Stimulated activated effector memory CD8-positive, alpha-beta T cell treated with anti-CD3 and anti-CD28 coated beads, Interleukin-12 subunit alpha, Interleukin-12 subunit beta, amount 100 ng/mL, for 72 hours (primary cell): ENCODE data around the gene DNAJC15.

ENCODE experiments used
- ATAC-seq: fragments of 150-1000 bp; cut with Tn5 transposase; 2 replicates; pipeline ENCODE4 v1.10.0; 2021
- DNase-seq, 2 donors: peaks; one replicate each; pipeline ENCODE4 v3.0.0; 2021 to 2022; ENCODE audit warnings: low spot score in 2 of 2
- H3K27ac Mint-ChIP-seq: one replicate; pipeline ENCODE4 v1.8.0; 2022; ENCODE audit warnings: mild to moderate bottlenecking, mixed read lengths
- H3K36me3 Mint-ChIP-seq: one replicate; pipeline ENCODE4 v1.8.0; 2022; ENCODE audit warnings: mild to moderate bottlenecking, mixed read lengths
- H3K4me1 Mint-ChIP-seq: one replicate; pipeline ENCODE4 v1.8.0; 2022; ENCODE audit warnings: mixed read lengths
- H3K4me3 Mint-ChIP-seq: one replicate; pipeline ENCODE4 v1.8.0; 2022; ENCODE audit warnings: mild to moderate bottlenecking, mixed read lengths
- H3K9me3 Mint-ChIP-seq: one replicate; pipeline ENCODE4 v1.8.0; 2022; ENCODE audit warnings: mixed read lengths

Gene DNAJC15

DNA sequence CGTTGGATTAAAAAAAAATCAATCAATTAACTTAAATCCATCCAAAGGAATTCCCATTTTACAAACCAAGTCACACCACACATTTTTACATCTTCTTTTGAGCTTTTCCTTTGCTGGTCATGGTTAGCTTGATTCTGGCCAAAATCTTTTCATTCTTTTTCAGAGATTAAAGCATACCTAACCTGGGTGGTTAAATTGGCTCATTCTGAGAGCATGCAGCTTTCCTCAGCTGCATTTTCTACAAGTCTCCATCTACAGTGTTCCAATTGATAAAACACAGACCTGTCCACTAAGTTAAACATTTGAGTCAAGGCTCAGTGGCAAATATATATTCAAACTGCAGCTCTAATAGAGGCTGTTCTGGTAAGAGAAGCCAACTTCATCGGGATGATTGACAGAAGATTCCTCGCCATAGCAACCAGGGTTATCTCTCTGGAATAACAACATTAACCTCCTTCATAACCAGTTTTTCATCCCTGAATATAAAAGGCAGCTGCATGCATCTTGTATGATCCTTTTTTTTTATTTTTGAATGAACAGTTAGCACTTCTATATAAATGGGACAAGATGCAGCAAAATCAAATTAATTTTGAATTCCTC is 106.2 kb downstream of the DNAJC15 start:
- no peak for ATAC-seq

DNA sequence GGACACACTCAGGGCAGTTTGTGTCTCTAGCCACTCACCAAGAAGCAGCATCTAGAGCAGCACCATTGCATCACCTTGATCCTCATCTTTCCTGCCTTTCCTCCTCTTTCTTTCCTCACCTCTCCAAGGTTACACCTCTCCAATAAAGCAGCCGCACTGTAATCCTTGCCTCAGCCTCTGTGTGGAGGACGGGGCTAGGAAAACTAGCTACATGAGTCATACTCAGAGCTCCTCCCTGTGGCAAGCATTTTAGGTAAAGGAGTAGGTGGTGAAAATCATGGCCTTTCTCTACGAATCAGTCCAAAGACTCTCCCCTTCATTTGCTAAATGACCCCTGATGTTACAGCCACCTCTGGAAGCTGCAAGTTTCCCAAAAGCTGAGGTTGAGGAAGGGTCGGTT is 108.9 kb downstream of the DNAJC15 start:
- no peak overlapping the region for H3K4me3 Mint-ChIP-seq
- H3K27ac Mint-ChIP-seq, result no peak overlapping the region
- H3K36me3 Mint-ChIP-seq, result no peaks in the 10 kb centered on the region
- H3K9me3 Mint-ChIP-seq, result no peaks in the 10 kb centered on the region
- ATAC-seq, result peak; percentile 20
- no peak for DNase-seq
- H3K4me1 Mint-ChIP-seq, result peaks cover 14% of the 10 kb centered on the region

More for the DNA sequence above, 106.2 kb downstream of the DNAJC15 start:
- H3K27ac Mint-ChIP-seq, result no peak overlapping the region
- no peaks in the 10 kb centered on the region for H3K36me3 Mint-ChIP-seq
- H3K9me3 Mint-ChIP-seq, result no peaks in the 10 kb centered on the region
- no peak overlapping the region for H3K4me3 Mint-ChIP-seq
- no peak for DNase-seq
- H3K4me1 Mint-ChIP-seq, result peaks cover 14% of the 10 kb centered on the region

DNA sequence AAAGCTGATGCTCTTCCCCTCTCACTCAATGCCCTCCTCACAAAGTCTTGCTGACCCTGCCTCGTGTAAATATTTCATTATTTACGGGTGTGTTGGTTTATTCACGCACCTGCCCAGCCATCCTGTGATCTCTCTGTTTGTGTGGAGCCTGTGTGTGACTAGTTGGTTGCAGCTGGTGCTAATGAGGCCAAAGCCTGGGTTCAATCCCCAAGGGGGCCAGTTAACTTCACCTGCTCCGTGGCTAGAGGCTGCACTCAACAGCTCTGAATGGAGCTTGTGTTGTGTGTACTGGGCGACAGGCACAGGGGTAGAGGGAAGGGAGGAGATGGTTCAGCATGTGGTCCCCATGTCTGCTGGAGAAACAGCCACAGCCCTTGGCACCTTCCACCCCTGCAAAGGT is 109.5 kb downstream of the DNAJC15 start:
- ATAC-seq (no peak), DNase-seq (no peak)
- no peaks in the 10 kb centered on the region for H3K36me3 Mint-ChIP-seq
- no peak overlapping the region for H3K4me3 Mint-ChIP-seq
- H3K27ac Mint-ChIP-seq, result no peak overlapping the region
- peaks cover 7% of the 10 kb centered on the region for H3K4me1 Mint-ChIP-seq
- no peaks in the 10 kb centered on the region for H3K9me3 Mint-ChIP-seq

DNA sequence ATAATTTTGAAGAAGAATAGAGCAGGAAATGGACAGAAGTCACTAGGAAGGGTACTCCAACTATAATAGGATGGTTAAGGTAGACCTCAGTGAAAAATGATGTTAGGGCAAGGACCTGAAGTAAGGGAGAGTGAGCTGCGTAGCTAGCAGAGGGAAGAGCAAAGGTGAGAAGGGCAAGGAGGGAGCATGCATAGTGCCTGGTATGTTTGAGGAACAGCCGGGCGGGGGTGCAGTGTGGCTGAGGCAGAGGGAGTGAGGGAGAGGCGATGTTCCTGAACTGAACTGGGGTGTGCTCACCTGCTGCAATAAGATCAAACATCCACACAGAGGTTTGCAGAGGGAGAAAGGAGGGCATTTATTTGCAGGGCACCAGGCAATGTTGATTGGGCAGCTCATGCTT is 110.4 kb downstream of the DNAJC15 start:
- H3K27ac Mint-ChIP-seq, result no peak overlapping the region
- no peaks in the 10 kb centered on the region for H3K9me3 Mint-ChIP-seq
- no peaks in the 10 kb centered on the region for H3K4me1 Mint-ChIP-seq
- DNase-seq (no peak), ATAC-seq (no peak)
- H3K4me3 Mint-ChIP-seq, result no peak overlapping the region
- no peaks in the 10 kb centered on the region for H3K36me3 Mint-ChIP-seq

DNA sequence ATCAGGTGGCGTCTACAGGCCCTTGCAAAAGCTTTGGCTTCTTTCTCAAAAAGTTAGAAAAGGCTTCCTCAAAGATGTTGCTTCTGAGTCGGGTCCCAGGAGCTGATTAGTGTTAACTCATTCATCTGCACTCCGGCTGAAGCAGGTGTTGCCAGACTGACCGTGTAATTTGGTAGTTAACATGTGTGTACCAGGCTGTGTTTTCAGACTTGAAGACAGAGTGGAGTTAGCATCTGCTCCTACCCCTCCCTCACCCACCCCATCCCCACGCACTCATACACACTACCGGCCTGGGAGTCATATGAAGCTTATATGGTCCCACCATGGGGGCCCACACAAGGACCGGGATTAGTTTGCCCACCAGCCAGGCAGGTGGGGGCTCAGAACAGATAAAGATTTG is 111.5 kb downstream of the DNAJC15 start:
- Mint-ChIP-seq H3K27ac (no peak overlapping the region), H3K4me1 (no peaks in the 10 kb centered on the region), H3K9me3 (no peaks in the 10 kb centered on the region), H3K36me3 (no peaks in the 10 kb centered on the region), H3K4me3 (no peak overlapping the region)
- ATAC-seq (no peak), DNase-seq (no peak)

DNA sequence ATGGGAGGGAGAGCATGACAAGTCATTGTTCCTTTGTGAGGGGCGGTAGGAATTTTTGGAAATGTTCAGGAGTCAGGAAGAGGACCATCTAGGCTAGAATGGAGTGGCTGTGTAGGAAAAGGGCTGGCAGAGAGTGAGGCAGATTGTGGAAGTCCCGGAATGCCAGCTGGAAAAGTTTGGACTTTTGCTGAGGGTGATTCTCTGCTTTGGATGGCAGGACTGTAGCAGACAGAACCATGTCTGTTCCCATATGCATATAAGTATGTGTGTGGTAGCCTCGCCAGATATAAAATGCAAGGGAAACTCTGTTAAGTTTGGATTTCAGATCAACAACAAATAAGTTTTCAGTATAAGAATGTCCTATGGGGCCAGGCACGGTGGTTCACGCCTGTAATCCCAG is 112.1 kb downstream of the DNAJC15 start:
- no peaks in the 10 kb centered on the region for H3K9me3 Mint-ChIP-seq
- no peak for ATAC-seq

DNA sequence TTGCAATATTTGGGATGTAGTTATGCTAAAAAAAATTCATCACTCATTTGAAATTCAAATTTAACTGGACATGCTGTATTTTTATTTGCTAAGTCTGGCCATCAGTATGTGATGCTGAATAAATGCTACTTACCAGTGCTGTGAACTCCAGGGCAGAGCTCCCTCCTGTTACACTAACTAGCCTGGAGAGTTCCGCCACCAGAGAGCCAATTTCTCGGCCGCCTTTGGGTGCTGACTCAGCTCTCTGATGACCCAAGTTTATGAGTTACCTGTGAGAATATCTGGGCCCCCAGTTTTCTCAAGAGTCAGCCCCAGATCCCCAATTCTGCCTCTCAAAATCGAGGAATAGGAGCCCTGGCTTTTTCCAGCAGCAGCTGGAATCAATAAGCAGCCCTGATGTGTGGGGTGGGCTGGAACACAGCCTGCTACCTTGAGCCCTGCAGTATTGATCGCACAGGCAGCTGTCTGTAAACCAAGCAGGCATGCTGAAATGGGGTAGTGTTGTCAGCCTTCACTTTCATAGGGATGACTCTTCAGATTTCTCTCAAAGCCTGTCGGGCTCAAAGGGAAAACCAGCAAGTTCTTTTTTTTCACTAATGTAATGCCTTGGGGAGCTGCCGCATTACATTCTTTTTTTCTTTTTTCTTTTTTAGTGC is 113.7 kb downstream of the DNAJC15 start:
- DNase-seq, result no peak
- no peak for ATAC-seq
- no peak overlapping the region for H3K4me3 Mint-ChIP-seq

More for the DNA sequence above, 112.1 kb downstream of the DNAJC15 start:
- no peak overlapping the region for H3K4me3 Mint-ChIP-seq
- H3K36me3 Mint-ChIP-seq, result no peaks in the 10 kb centered on the region
- H3K27ac Mint-ChIP-seq, result no peak overlapping the region
- DNase-seq, result no peak
- no peaks in the 10 kb centered on the region for H3K4me1 Mint-ChIP-seq

DNA sequence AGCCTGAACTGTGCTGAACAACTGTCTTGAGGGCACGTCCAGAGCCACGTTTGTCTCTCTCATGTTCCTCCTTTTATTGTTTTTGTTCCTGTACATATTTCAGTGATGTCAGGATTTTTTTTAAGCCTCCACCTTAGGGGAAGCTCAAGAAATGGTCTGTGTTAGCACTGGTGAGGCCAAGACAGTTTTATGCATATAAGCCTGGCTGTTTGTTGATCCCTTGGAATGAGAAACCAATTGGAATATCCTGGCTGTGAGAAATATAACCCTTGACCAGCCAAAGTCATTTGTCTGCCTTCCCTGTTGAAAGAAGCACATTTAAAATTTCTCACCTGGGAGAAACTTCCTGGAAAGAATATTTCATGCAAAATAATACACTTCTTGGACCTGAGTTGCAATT is 115.8 kb downstream of the DNAJC15 start:
- Mint-ChIP-seq H3K36me3 (no peaks in the 10 kb centered on the region), H3K4me3 (no peak overlapping the region), H3K27ac (no peak overlapping the region), H3K9me3 (no peaks in the 10 kb centered on the region), H3K4me1 (no peaks in the 10 kb centered on the region)
- DNase-seq (no peak), ATAC-seq (no peak)

More for the DNA sequence above, 113.7 kb downstream of the DNAJC15 start:
- no peaks in the 10 kb centered on the region for H3K9me3 Mint-ChIP-seq
- no peak overlapping the region for H3K27ac Mint-ChIP-seq
- no peaks in the 10 kb centered on the region for H3K36me3 Mint-ChIP-seq
- H3K4me1 Mint-ChIP-seq, result no peaks in the 10 kb centered on the region

DNA sequence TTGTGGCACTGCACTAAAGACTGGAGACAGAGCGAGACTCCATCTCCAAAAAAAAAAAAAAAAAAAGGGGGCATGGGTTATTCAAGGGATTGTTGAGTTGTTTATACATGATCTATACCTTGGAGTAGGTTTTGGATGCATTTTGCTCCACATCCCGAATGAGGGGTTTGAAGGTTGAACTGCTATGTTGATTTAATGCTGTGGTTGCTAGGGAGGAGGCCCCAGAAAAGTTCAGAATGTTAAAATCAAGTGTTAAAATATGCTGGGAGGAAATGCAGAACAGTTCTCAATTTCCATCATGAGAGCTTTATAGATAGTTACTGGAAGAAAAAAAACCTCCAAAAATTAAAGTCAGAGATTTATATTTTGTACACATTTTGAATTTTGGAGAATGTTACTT is 116.5 kb downstream of the DNAJC15 start:
- no peak for ATAC-seq

DNA sequence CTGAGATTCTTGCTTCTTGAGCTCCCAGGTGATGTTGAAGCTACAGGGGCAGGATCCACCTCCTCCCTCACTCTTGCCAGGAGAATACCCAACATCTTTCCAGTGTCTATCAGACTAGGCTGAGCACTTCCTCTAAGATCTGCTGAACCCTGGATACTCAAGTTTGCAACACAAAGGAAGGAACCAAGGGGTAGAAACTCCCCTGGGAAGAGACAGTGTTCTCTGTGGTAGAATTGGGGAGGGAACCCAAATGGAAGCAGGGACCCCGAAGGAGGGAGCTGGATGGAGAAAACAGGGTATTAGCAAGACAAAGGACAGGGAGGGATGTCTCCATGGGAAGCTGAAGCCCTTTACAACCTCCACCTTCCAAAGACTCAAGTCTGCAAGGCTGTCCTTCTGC is 117.6 kb downstream of the DNAJC15 start:
- no peaks in the 10 kb centered on the region for H3K9me3 Mint-ChIP-seq
- no peaks in the 10 kb centered on the region for H3K36me3 Mint-ChIP-seq
- H3K4me1 Mint-ChIP-seq, result no peaks in the 10 kb centered on the region

More for the DNA sequence above, 116.5 kb downstream of the DNAJC15 start:
- H3K9me3 Mint-ChIP-seq, result no peaks in the 10 kb centered on the region
- no peak overlapping the region for H3K27ac Mint-ChIP-seq
- no peaks in the 10 kb centered on the region for H3K36me3 Mint-ChIP-seq
- H3K4me3 Mint-ChIP-seq, result no peak overlapping the region
- no peaks in the 10 kb centered on the region for H3K4me1 Mint-ChIP-seq
- DNase-seq, result no peak

DNA sequence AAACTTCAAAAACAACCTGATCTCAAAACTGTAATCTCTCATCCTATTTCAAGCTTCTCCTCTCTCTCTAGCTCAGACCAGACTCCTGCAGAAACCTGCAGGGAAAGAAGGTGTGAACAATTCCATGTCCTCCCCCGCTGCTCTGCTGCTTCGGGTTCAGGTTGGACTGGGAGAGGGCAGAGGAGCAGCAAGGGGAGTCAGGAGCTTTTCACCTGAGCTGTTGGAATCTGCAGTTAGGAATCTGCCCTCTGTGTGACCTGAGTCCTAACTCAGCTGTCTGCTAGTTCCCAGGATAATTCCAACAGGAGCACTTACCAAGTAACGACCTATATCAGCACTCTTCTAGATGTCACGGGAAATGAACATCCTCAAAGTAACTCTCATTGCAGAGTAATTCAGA is 118.3 kb downstream of the DNAJC15 start:
- Mint-ChIP-seq H3K27ac (no peak overlapping the region), H3K4me1 (no peaks in the 10 kb centered on the region), H3K9me3 (no peaks in the 10 kb centered on the region), H3K4me3 (no peak overlapping the region), H3K36me3 (no peaks in the 10 kb centered on the region)
- no peak for DNase-seq
- no peak for ATAC-seq

More for the DNA sequence above, 117.6 kb downstream of the DNAJC15 start:
- H3K27ac Mint-ChIP-seq, result no peak overlapping the region
- H3K4me3 Mint-ChIP-seq, result no peak overlapping the region
- no peak for ATAC-seq
- DNase-seq, result no peak

DNA sequence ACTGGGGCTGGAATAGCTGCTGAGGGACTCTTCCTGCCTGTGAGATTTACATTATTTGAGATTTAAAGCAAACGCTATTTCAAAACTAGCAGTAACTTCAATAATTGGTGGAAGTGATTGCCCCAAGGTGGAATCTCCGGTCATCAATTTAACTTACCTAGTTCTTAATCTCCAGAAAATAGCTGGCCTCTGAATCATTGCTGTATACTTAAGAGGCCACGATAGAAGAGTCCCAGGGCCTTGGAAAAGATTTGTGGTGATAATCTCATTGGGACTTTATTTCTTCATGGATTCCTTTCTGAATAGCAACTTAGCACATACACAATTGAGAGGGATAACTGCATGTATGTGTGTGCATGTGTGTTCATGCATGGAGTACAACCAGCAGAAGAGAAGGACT is 120.2 kb downstream of the DNAJC15 start:
- Mint-ChIP-seq H3K9me3 (no peaks in the 10 kb centered on the region), H3K4me3 (no peak overlapping the region), H3K27ac (no peak overlapping the region), H3K36me3 (no peaks in the 10 kb centered on the region), H3K4me1 (no peaks in the 10 kb centered on the region)
- ATAC-seq (no peak), DNase-seq (no peak)

DNA sequence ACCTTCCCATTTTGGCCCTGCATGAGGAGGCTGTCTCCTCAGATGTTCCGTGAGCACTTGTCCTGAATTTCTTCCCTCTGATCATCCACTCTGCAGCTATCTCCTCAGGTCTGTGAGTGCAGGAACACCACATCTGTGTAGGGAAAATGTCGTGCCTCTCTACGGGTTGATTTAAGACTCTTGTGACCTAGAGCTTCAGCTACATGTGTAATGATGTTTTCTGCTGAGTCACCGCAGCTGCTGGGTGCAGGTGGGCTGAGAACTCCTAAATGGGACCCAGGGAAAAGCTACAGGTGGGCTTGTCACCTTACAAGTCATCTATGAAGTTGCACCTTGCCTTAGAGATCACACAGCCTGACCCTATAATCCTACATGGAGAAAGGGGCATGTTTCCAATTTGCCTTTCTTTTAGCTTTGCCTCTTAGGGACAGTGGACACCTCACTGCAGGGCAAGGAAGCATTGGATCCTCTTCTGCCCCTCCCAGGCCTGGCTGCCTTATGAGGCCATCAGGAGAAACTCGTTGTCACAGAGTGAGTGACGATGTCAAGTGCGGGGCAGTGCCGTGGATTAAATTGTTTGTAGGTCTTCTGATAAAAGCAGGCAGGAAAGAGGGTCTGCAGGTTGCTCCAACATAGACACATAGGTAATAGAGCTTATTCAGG is 122.3 kb downstream of the DNAJC15 start:
- Mint-ChIP-seq H3K27ac (no peak overlapping the region), H3K9me3 (no peaks in the 10 kb centered on the region)

DNA sequence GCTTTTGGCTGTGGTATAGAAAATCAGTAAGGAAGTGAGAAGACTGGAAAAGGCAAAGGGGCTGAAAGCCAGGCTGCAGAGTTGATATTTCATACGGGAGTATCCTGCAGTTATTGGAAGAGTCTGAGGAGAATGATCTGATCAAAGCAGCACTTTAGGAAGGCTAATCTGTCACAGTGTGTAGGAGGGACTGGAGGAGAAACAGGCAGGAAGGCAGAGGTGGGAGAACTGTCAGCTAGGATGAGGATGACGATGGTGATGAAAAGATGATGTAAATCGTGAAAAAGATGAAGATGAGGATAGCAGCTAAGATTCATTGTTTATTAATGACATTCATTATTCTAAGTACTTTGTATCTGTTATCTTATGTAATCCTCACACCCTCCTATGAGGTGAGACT is 123.0 kb downstream of the DNAJC15 start:
- Mint-ChIP-seq H3K4me3 (no peak overlapping the region), H3K9me3 (no peaks in the 10 kb centered on the region), H3K4me1 (no peaks in the 10 kb centered on the region), H3K36me3 (no peaks in the 10 kb centered on the region), H3K27ac (no peak overlapping the region)
- DNase-seq, result no peak
- no peak for ATAC-seq

More for the DNA sequence above, 122.3 kb downstream of the DNAJC15 start:
- DNase-seq (no peak), ATAC-seq (no peak)
- H3K36me3 Mint-ChIP-seq, result no peaks in the 10 kb centered on the region
- no peak overlapping the region for H3K4me3 Mint-ChIP-seq
- no peaks in the 10 kb centered on the region for H3K4me1 Mint-ChIP-seq

DNA sequence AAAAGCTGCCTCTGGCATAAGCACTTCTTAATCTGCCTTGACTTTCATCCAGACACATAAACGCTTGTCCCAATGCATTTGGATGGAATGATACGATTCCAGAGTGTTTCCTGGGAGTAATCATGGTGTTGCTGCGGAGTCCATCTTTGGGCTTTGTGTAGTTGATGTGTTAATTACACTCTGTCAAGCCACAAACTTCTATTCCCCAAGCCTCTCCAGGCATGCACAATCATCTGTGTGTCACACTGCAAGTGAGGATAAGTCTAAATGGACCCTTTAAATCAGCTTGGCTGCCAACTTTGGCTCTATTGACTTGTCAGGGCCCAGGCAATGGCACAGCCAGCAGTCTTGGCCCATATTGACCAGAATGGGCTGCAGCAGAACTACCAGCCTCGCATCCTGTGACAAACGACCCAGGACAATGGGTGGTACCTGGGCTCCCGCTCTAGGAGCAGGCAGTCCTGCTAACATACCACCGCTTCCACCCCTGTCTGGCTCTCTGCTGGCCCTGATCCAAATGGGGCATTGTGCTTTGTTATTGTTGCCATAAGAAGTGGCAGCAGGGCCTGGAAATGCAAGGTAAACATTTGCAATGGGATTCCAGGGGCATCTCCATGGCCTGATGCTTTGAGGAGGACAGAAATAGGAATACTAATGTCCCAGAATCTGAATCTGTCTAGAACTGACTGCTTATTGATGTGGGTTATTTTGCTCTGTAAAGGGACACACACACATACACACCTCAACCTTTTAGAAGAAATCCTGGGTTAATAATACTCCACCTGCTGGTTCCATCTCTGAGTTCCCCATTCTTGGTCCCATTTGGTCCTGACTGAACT is 127.2 kb downstream of the DNAJC15 start:
- ATAC-seq (no peak), DNase-seq (no peak)
- Mint-ChIP-seq H3K9me3 (no peaks in the 10 kb centered on the region), H3K27ac (no peak overlapping the region), H3K4me1 (no peaks in the 10 kb centered on the region), H3K36me3 (no peaks in the 10 kb centered on the region), H3K4me3 (no peak overlapping the region)
